GM12878 (cell line): Measurements from ENCODE around the gene SEC62. TPM values are rescaled to one million over a fixed set of nuclear protein-coding genes. Genes with fewer than 3 reads are reported as not detected.

Source experiments
- ATAC-seq: fragments of 200-7000 bp; cut with Tn5 transposase; 3 replicates; pipeline ENCODE4 v1.9.1; 2020; ENCODE audit warnings: mild to moderate bottlenecking, moderate library complexity
- BruUV-seq: library from RNA; stranded (reverse); fragments of 400-500 nt; replicated peaks from 2 replicates; lab custom pipeline; 2021; lab: Mats Ljungman, UMichigan
- CTCF ChIA-PET: fragments of 300-600 bp; sonication (Branson Sonifier 250); formaldehyde crosslinking; extraction: SDS; loops from one replicate; lab custom pipeline; 2021; ENCODE audit warnings: inconsistent platforms; lab: Yijun Ruan, JAX
- POLR2A ChIA-PET: fragments of 350-600 bp; formaldehyde crosslinking; extraction: SDS; loops from one replicate; lab custom pipeline; 2021; ENCODE audit warnings: inconsistent platforms; lab: Charles Lee
- RAD21 ChIA-PET: fragments of 300-600 bp; sonication (Branson Sonifier 250); formaldehyde crosslinking; loops from one replicate; lab custom pipeline; 2023; ENCODE audit warnings: antibody characterized with exemption; ENCODE audit not compliant: unreplicated experiment; lab: Charles Lee
- SMC1A ChIA-PET: fragments of 300-600 bp; sonication (Branson Sonifier 250); formaldehyde crosslinking; loops from one replicate; lab custom pipeline; 2023; ENCODE audit not compliant: unreplicated experiment, uncharacterized antibody; lab: Charles Lee
- DNase-seq: peaks from one replicate; pipeline ENCODE4 v3.0.0-alpha.2; 2011; ENCODE audit warnings: low read depth, low spot score
- FAIRE-seq: peaks from 3 replicates; lab custom pipeline; 2011; peaks lifted over from hg19 to GRCh38; lab: Jason Lieb, UNC
- H2AFZ ChIP-seq: 2 replicates; pipeline ENCODE4 v1.6.0; 2011; ENCODE audit warnings: low read depth, low read length, control low read depth; ENCODE audit not compliant: control insufficient read depth
- H3K27ac ChIP-seq: 2 replicates; pipeline ENCODE4 v1.5.1; 2011; ENCODE audit warnings: control low read depth; ENCODE audit not compliant: control insufficient read depth, insufficient read depth
- H3K27me3 ChIP-seq, 2 experiments: replicated peaks in 1 of 2; 2 replicates each; pipeline versions ENCODE4 v1.6.0 to v1.6.1; 2011; ENCODE audit warnings: low read length in 1 of 2; ENCODE audit not compliant: control insufficient read depth in 2 of 2, insufficient read depth in 2 of 2
- H3K36me3 ChIP-seq, 2 experiments: 2 replicates each; pipeline ENCODE4 v1.5.1; 2011; ENCODE audit warnings: low read length in 1 of 2; ENCODE audit not compliant: control insufficient read depth in 2 of 2, insufficient read depth in 2 of 2
- H3K4me1 ChIP-seq: 2 replicates; pipeline ENCODE4 v1.6.1; 2011; ENCODE audit warnings: mild to moderate bottlenecking, low read length, moderate library complexity, mixed read lengths; ENCODE audit not compliant: control insufficient read depth, insufficient read depth
- H3K4me2 ChIP-seq: 2 replicates; pipeline ENCODE4 v1.6.0; 2011; ENCODE audit warnings: control low read depth; ENCODE audit not compliant: control insufficient read depth, insufficient read depth
- H3K4me3 ChIP-seq: fragments of 200-600 bp; sonication (generic); 2 replicates; pipeline ENCODE4 v1.5.1; 2016
- H3K79me2 ChIP-seq: 2 replicates; pipeline ENCODE4 v1.6.0; 2011; ENCODE audit warnings: low read length; ENCODE audit not compliant: control insufficient read depth, insufficient read depth
- H3K9ac ChIP-seq: 2 replicates; pipeline ENCODE4 v1.8.0; 2011; ENCODE audit warnings: low read length, control low read depth, mixed read lengths; ENCODE audit not compliant: control insufficient read depth, insufficient read depth
- H3K9me3 ChIP-seq: replicated peaks from 3 replicates; pipeline ENCODE4 v1.5.1; 2011; ENCODE audit warnings: mild to moderate bottlenecking, low read length; ENCODE audit not compliant: control insufficient read depth, insufficient read depth
- H4K20me1 ChIP-seq: 2 replicates; pipeline ENCODE4 v1.6.0; 2011; ENCODE audit not compliant: control insufficient read depth, insufficient read depth
- BCL11A ChIP-seq: IDR thresholded peaks from 2 replicates; pipeline ENCODE4 v1.6.1; 2011; ENCODE audit warnings: low read depth, low read length
- CREB1 ChIP-seq: IDR thresholded peaks from 2 replicates; pipeline ENCODE4 v1.6.1; 2012; ENCODE audit warnings: low read depth, mild to moderate bottlenecking, inconsistent platforms
- EP300 ChIP-seq, 2 experiments: fragments of 150-350 bp in 1 of 2; IDR thresholded peaks; 2 replicates each; pipeline ENCODE4 v1.6.1; 2011 to 2012; ENCODE audit warnings: low read depth in 2 of 2, low read length in 2 of 2, borderline replicate concordance in 1 of 2, improper control_type of control experiment in 1 of 2, inconsistent platforms in 1 of 2; ENCODE audit not compliant: control insufficient read depth in 1 of 2
- ESRRA ChIP-seq: IDR thresholded peaks from 2 replicates; pipeline ENCODE4 v1.6.1; 2012; ENCODE audit warnings: mild to moderate bottlenecking, low read length, improper control_type of control experiment
- FOXK2 ChIP-seq: fragments of 450-650 bp; IDR thresholded peaks from 2 replicates; pipeline ENCODE4 v1.6.1; 2017; ENCODE audit warnings: mild to moderate bottlenecking, moderate library complexity
- GATAD2B ChIP-seq: fragments of 450-650 bp; conservative IDR thresholded peaks from 2 replicates; pipeline ENCODE4 v1.6.1; 2017; ENCODE audit warnings: low read depth, mild to moderate bottlenecking, moderate library complexity
- HDGF ChIP-seq: fragments of 450-650 bp; IDR thresholded peaks from 2 replicates; pipeline ENCODE4 v1.6.1; 2016; ENCODE audit warnings: antibody characterized with exemption
- MTA2 ChIP-seq: fragments of 450-650 bp; IDR thresholded peaks from 2 replicates; pipeline ENCODE4 v1.6.1; 2016; ENCODE audit warnings: low read depth, mild to moderate bottlenecking, moderate library complexity
- MXI1 ChIP-seq: fragments of 150-350 bp; IDR thresholded peaks from 2 replicates; pipeline ENCODE4 v1.6.1; 2011; ENCODE audit warnings: low read depth, mild to moderate bottlenecking, inconsistent platforms, low read length, improper control_type of control experiment
- MYC ChIP-seq: IDR thresholded peaks from 2 replicates; pipeline ENCODE4 v1.6.1; 2011; ENCODE audit warnings: mild to moderate bottlenecking, low read length, moderate library complexity, inconsistent platforms; ENCODE audit not compliant: insufficient read depth, insufficient replicate concordance, insufficient read length, severe bottlenecking
- NFXL1 ChIP-seq: fragments of 450-650 bp; IDR thresholded peaks from 2 replicates; pipeline ENCODE4 v1.6.1; 2017; ENCODE audit warnings: antibody characterized with exemption, mild to moderate bottlenecking, borderline replicate concordance
- PAX8 ChIP-seq: fragments of 450-650 bp; IDR thresholded peaks from 2 replicates; pipeline ENCODE4 v1.6.1; 2017; ENCODE audit warnings: mild to moderate bottlenecking, moderate library complexity
- POLR2AphosphoS5 ChIP-seq: IDR thresholded peaks from 2 replicates; pipeline ENCODE4 v1.6.1; 2011; ENCODE audit warnings: mild to moderate bottlenecking, low read length, inconsistent platforms
- SPI1 ChIP-seq: IDR thresholded peaks from 2 replicates; pipeline ENCODE4 v1.6.1; 2011; ENCODE audit warnings: low read depth, mild to moderate bottlenecking, low read length, moderate library complexity, borderline replicate concordance; ENCODE audit not compliant: insufficient read depth
- SREBF1 ChIP-seq: IDR thresholded peaks from 2 replicates; pipeline ENCODE4 v1.6.1; 2012; ENCODE audit warnings: mild to moderate bottlenecking, low read length
- SREBF2 ChIP-seq: IDR thresholded peaks from 2 replicates; pipeline ENCODE4 v1.6.1; 2012; ENCODE audit warnings: mild to moderate bottlenecking, low read length
- TCF3 ChIP-seq: IDR thresholded peaks from 2 replicates; pipeline ENCODE4 v1.6.1; 2012; ENCODE audit warnings: low read depth, mild to moderate bottlenecking, low read length, borderline replicate concordance; ENCODE audit not compliant: insufficient read depth
- whole genome bisulfite sequencing: methylation state at CpG from one replicate; pipeline ENCODE4 v1.1.6; 2016; ENCODE audit warnings: low lambda C conversion rate; ENCODE audit not compliant: insufficient replicate concordance, insufficient coverage; ENCODE audit errors: missing lambda C conversion rate; 5-methylcytosine and 5-hydroxymethylcytosine counted together
- in situ Hi-C: fragments of 300-500 bp; cut with MboI; formaldehyde crosslinking; loops from 9 replicates; pipeline ENCODE4 v1.14.3; 2018; ENCODE audit warnings: mixed read lengths
- intact Hi-C: fragments of 100-400 bp; cut with micrococcal nuclease; formaldehyde crosslinking; loops from one replicate; pipeline ENCODE4 v1.14.2; 2022; ENCODE audit not compliant: unreplicated experiment
- polyA plus RNA-seq, 11 experiments: library from polyadenylated mRNA; depleted of rRNA in 4 of 11; unstranded in 6 of 11; stranded (reverse) in 5 of 11; fragments of >200 nt; fragmentation: Nextera tagmentation in 4 of 11; fragmentation: Illumina TruSeq in 1 of 11; extraction: Ambion mirVana in 4 of 11; extraction: Trizol in 1 of 11; gene quantifications; 1 replicate in 1 of 11; 2 replicates in 10 of 11; pipeline versions ENCODE4 v1.2.1 to v1.2.3, GENCODE V29; 2011 to 2016; ENCODE audit warnings: inconsistent platforms in 2 of 11, missing spikeins in 2 of 11, low read depth in 1 of 11
- total RNA-seq, 4 experiments: library from RNA; depleted of rRNA in 3 of 4; stranded (reverse); fragments of >200 nt in 3 of 4; fragmentation: Illumina TruSeq in 1 of 4; extraction: Trizol in 1 of 4; gene quantifications; 2 replicates each; pipeline versions ENCODE4 v1.2.1 to v1.2.3, GENCODE V29; 2013 to 2021
- TF ChIP-seq, protein P1 (sequence below): fragments of 450-650 bp; IDR thresholded peaks from 2 replicates; pipeline ENCODE4 v1.6.1; 2016; ENCODE audit warnings: mild to moderate bottlenecking
- TF ChIP-seq, protein P2 (sequence below): IDR thresholded peaks from 2 replicates; pipeline ENCODE4 v1.6.1; 2012; ENCODE audit warnings: low read depth, low read length, improper control_type of control experiment

SEC62 gene
- total and polyA plus RNA-seq, 10 of the 15 experiments (the other 5 are each of a cell fraction or from before 2014, with no cell fraction given) = 25.6 to 270 (median 94.8) TPM

DNA sequence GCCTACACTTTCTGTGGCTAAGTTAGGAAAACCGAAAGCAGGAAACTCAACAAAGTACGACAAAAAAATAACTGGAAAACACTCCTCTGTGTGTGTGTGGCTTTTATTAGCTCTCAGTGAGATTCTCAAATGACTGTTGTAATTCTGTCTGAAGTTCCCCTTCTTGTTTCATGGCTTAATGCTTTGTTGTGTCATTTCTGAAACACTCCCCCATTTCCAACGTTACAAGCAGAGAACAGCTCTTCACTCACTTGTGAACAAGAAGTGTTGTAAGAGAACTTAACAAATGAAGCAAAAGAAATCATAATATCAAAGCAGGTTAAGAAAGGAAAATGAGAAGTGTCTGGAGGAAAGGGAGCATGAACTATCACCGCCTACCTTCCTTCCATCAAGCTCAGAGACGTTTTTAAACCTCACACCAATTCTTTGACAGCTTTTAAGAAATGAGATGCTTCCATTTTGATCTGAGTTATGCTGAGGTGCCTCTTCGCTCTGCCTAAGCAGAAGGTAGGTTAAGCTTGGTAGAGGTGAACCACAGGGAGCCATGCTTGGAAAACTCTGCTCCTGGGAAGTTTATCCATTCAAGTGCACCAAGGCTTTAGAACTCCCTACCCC lies 12.4 kb upstream of the SEC62 start (continued):
- TF ChIP-seq TCF3 (no peak), SREBF1 (no peak)

DNA sequence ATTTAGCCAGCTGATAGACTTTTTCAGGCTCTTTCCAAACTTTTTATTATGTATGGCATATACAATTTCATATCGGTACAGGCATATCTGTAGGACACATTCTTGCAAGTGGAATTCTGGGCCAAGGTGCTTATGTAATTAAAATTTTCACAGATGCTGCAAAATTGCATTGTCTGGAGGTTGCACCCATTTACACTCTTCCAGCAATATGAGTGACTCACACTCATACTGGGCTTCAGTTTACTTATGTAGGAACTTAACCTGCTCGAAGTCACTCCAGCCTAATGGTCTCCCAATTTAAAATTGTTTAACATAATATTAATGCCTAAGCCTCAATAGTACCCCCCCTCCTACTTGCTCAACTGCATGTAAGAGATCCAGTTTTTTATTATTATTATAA lies 11.2 kb upstream of the SEC62 start:
- in situ Hi-C loops (no loop called here), intact Hi-C loops (no loop called here)
- POLR2A ChIA-PET = interaction anchor here (3.6 kb wide), 1 partner anchor 10 kb away, joined by 37 read pairs; the partner anchor contains the start of gene SEC62
- DNase-seq = no peak
- no peak for FAIRE-seq
- WGBS = 100% methylated on average over 2 of the region's 2 CpGs
- H3K9ac ChIP-seq = no peak overlapping the region
- peaks cover 2% of the 10 kb centered on the region for H3K9me3 ChIP-seq
- no peaks in the 10 kb centered on the region for H3K79me2 ChIP-seq
- H3K4me2 ChIP-seq = no peak overlapping the region
- CTCF ChIA-PET = interaction anchor here (1.0 to 3.1 kb wide), 5 partner anchors 11 to 93 kb away, joined by 3 to 14 read pairs (median 8); partner anchors contain the start of gene SEC62
- H3K36me3 ChIP-seq = no peaks in the 10 kb centered on the region
- peak overlapping the region; percentile 95 for H3K27ac ChIP-seq
- SMC1A ChIA-PET = interaction anchor here (1.5 to 5.0 kb wide), 5 partner anchors 13 to 458 kb away, joined by 3 to 72 read pairs (median 14); partner anchors contain the start of gene SEC62
- H3K4me3 ChIP-seq = no peak overlapping the region
- no peak for ATAC-seq
- no peak overlapping the region for H2AFZ ChIP-seq
- no TSS peak for BruUV-seq
- no peaks in the 10 kb centered on the region for H3K27me3 ChIP-seq
- peaks cover 19% of the 10 kb centered on the region for H3K4me1 ChIP-seq
- RAD21 ChIA-PET = interaction anchor here (1.2 to 2.2 kb wide), 4 partner anchors 11 to 25 kb away, joined by 3 to 28 read pairs (median 8); partner anchors contain the start of gene SEC62
- no peak for TF ChIP-seq ESRRA
- TF ChIP-seq CREB1 = no peak
- no peak for TF ChIP-seq GATAD2B
- TF ChIP-seq POLR2AphosphoS5 = no peak
- no peak for TF ChIP-seq EP300 (IDR thresholded peaks at IDR 0.05; ENCODE audit: borderline replicate concordance in 1 of 2, control insufficient read depth in 1 of 2, low read depth in 2 of 2, low read length in 2 of 2)
- no peak for TF ChIP-seq MYC
- TF ChIP-seq NFXL1 = no peak
- no peak for TF ChIP-seq MXI1
- TF ChIP-seq SPI1 = no peak
- TF ChIP-seq, protein P1, sequence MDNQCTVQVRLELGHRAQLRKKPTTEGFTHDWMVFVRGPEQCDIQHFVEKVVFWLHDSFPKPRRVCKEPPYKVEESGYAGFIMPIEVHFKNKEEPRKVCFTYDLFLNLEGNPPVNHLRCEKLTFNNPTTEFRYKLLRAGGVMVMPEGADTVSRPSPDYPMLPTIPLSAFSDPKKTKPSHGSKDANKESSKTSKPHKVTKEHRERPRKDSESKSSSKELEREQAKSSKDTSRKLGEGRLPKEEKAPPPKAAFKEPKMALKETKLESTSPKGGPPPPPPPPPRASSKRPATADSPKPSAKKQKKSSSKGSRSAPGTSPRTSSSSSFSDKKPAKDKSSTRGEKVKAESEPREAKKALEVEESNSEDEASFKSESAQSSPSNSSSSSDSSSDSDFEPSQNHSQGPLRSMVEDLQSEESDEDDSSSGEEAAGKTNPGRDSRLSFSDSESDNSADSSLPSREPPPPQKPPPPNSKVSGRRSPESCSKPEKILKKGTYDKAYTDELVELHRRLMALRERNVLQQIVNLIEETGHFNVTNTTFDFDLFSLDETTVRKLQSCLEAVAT = no peak
- no peak for TF ChIP-seq PAX8
- TF ChIP-seq BCL11A = no peak
- no peak for TF ChIP-seq HDGF
- TF ChIP-seq MTA2 = no peak
- TF ChIP-seq, protein P2, sequence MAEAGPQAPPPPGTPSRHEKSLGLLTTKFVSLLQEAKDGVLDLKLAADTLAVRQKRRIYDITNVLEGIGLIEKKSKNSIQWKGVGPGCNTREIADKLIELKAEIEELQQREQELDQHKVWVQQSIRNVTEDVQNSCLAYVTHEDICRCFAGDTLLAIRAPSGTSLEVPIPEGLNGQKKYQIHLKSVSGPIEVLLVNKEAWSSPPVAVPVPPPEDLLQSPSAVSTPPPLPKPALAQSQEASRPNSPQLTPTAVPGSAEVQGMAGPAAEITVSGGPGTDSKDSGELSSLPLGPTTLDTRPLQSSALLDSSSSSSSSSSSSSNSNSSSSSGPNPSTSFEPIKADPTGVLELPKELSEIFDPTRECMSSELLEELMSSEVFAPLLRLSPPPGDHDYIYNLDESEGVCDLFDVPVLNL = no peak
- no peak for TF ChIP-seq FOXK2
- TF ChIP-seq SREBF2 = no peak
- no peaks in the 10 kb centered on the region for H4K20me1 ChIP-seq
